ENCODE measurements around the gene SULT1A1. TPM values are rescaled to one million over a fixed set of nuclear protein-coding genes. Genes with fewer than 3 reads are reported as not detected.
"Not testable (repeated sequence)": the region's sequence is repeated elsewhere in the genome, so short reads cannot be mapped to it uniquely, and the experiment has no call there.

Gene SULT1A1
- total and polyA plus RNA-seq, 4 donors = 25.3 to 143 (median 102) TPM

DNA sequence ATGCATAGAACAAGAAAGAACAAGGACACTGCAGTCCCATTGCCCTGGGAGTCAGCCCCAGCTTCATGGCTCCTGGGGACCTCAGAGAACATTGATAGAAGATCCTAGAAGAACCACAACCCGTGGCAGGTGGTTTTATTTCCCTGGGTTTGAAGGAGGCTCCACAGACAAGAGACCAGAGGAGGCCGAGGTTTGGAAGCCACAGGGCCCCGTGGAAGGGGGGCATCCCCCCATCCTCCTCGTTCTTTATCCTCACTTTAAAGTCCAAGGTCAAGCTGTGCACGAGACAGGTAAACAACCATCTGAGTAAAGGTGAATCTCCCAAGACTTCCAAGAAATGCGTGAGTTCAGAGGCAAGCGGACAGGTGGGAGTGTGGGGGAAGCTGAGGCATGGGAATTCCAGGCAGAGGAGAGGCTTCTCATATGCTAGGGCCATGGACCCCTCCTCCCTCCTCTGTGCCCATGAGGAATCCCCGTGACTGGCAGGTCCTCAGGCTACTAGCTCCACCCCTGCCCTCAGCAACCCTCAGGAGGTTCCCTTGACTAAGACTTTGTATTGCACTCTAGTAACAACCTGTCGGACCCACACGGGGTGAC lies 849 bp upstream of the SULT1A1 start:
- Histone ChIP-seq H3K27me3 (ENCODE audit: control insufficient read depth in 4 of 4, insufficient read depth in 4 of 4, low read length in 3 of 4) (no peaks in the 10 kb centered on the region), H3K36me3 (ENCODE audit: control insufficient read depth in 4 of 4, insufficient read depth in 3 of 4, low read depth in 1 of 4, low read length in 3 of 4) (peaks cover 3 to 8% (median 3%) of the 10 kb centered on the region in 4 donors), H3K9ac (ENCODE audit: low read depth in 1 of 2, low read length in 2 of 2) (no peak overlapping the region), H3K4me1 (ENCODE audit: control insufficient read depth in 4 of 4, insufficient read depth in 4 of 4, low read length in 3 of 4) (peaks cover 5 to 31% (median 28%) of the 10 kb centered on the region in 4 donors), H3K9me3 (ENCODE audit: control insufficient read depth in 4 of 4, low read length in 3 of 4) (no peaks in the 10 kb centered on the region), H3K4me3 (ENCODE audit: low read depth in 1 of 3, low read length in 3 of 3) (peak overlapping the region; percentile 18 to 42 (median 21)), H3K27ac (ENCODE audit: low read depth in 1 of 2, low read length in 2 of 2) (peak overlapping the region; percentile 72 to 84)
- TF ChIP-seq RAD21 (IDR thresholded peaks at IDR 0.05) (no peak), REST (IDR thresholded peaks at IDR 0.05) (no peak), ZBTB33 (IDR thresholded peaks at IDR 0.05) (no peak), GABPA (IDR thresholded peaks at IDR 0.05 in 1 of 2, conservative IDR thresholded peaks at IDR 0.05 in 1 of 2) (no peak), HNF4A (conservative IDR thresholded peaks at IDR 0.05) (peak in 1 of 2 donors; percentile 30), RXRA (IDR thresholded peaks at IDR 0.05) (no peak), TAF1 (conservative IDR thresholded peaks at IDR 0.05) (no peak)
- WGBS = 36% methylated on average over 10 of the region's 10 CpGs
- DNase-seq (ENCODE audit: low spot score) = no peak

DNA sequence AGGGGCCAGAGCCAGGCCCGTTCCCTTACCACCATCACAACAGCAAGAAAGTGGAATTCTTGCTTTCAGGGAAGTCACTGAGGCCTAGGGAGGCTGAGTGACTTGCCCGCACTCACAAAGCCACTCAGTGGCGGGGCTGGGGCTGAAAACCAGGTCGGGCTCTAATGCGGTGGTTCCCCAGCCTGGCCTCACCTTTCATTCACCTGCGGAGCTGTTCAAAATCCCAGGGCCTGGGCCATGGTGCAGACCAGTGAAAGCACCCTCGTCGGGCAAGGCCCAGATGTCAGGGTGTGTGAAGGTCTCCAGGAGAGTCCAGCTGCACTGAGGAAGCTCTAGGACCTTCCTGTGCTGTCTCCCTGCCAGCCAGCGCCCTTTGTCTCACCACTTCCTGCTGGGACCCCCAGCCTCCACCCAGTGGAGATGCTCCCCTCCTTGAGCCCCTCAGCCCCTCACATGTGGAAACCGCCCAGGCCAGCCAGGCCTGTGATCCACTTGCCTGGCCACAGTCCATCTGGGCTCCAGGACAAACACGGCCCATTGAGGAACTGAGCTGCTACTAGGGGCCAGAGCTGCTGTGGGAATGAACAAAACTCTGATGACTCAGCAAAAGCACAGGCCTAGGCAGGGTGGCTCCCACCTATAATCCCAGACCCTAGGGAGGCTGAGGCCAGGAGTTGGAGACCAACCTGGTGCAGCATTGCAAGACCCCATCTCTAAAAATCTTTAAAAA lies 812 bp downstream of the SULT1A1 start:
- H3K4me1 ChIP-seq (ENCODE audit: control insufficient read depth in 4 of 4, insufficient read depth in 4 of 4, low read length in 3 of 4) = peaks cover 5 to 31% (median 28%) of the 10 kb centered on the region in 4 donors
- WGBS = 38% methylated on average over 11 of the region's 11 CpGs
- peak overlapping the region; percentile 29 to 71 (median 53) for H3K4me3 ChIP-seq (ENCODE audit: low read depth in 1 of 3, low read length in 3 of 3)
- not testable (repeated sequence) for H3K27me3 ChIP-seq (ENCODE audit: control insufficient read depth in 4 of 4, insufficient read depth in 4 of 4, low read length in 3 of 4); H3K9me3 ChIP-seq (ENCODE audit: control insufficient read depth in 4 of 4, low read length in 3 of 4)
- H3K27ac ChIP-seq (ENCODE audit: low read depth in 1 of 2, low read length in 2 of 2) = peak overlapping the region; percentile 72 to 84
- peak; percentile 32 for DNase-seq (ENCODE audit: low spot score)
- peak overlapping the region; percentile 31 to 45 for H3K9ac ChIP-seq (ENCODE audit: low read depth in 1 of 2, low read length in 2 of 2)
- H3K36me3 ChIP-seq (ENCODE audit: control insufficient read depth in 4 of 4, insufficient read depth in 3 of 4, low read depth in 1 of 4, low read length in 3 of 4) = peaks cover 3 to 16% (median 13%) of the 10 kb centered on the region in 4 donors

GRCh38 chr16:28608496-28608808 lies 1.4 kb downstream of the SULT1A1 start:
- H3K9me3 ChIP-seq (ENCODE audit: control insufficient read depth in 4 of 4, low read length in 3 of 4); H3K9ac ChIP-seq (ENCODE audit: low read depth in 1 of 2, low read length in 2 of 2); H3K27ac ChIP-seq (ENCODE audit: low read depth in 1 of 2, low read length in 2 of 2); H3K27me3 ChIP-seq (ENCODE audit: control insufficient read depth in 4 of 4, insufficient read depth in 4 of 4, low read length in 3 of 4); H3K4me3 ChIP-seq (ENCODE audit: low read depth in 1 of 3, low read length in 3 of 3): not testable (repeated sequence)
- peaks cover 5 to 31% (median 28%) of the 10 kb centered on the region in 4 donors for H3K4me1 ChIP-seq (ENCODE audit: control insufficient read depth in 4 of 4, insufficient read depth in 4 of 4, low read length in 3 of 4)
- 93% methylated on average over 6 of the region's 7 CpGs for WGBS
- peaks cover 3 to 16% (median 13%) of the 10 kb centered on the region in 4 donors for H3K36me3 ChIP-seq (ENCODE audit: control insufficient read depth in 4 of 4, insufficient read depth in 3 of 4, low read depth in 1 of 4, low read length in 3 of 4)
- peak; percentile 16 for DNase-seq (ENCODE audit: low spot score)

DNA sequence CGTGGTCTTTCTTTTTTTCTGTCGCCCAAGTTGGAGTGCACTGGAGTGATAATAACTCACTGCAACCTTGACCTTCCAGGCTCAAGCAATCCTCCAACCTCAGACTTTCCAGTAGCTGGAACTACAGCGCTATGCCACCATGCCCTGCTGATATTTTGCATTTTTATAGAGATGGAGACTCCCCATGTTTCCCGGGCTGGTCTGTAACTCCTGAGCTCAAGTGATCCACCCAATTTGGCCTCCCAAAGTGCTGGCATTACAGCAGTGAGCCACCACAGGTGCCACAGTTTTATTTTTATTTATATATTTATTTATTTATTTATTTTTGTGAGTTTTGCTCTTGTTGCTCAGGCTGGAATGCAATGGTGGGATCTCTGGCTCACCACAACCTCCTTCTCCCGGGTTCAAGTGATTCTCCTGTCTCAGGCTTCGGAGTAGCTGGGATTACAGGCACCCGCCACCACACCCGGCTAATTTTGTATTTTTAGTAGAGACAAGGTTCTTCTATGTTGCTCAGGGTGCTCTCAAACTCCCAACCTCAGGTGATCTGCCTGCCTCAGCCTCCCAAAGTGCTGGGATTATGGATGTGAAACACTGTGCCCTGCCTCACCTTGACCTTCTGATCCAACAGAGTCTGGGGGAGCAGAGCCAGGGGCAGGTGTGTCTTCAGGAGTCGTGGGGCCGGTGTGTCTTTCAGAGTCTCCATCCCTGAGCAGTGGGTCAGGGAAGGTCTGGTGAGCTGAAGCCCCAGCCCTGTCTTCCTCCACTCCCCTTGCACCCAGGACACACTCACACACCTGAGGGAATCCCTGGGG lies 2.0 kb downstream of the SULT1A1 start:
- 95% methylated on average over 10 of the region's 10 CpGs for WGBS
- H3K4me3 ChIP-seq (ENCODE audit: low read depth in 1 of 3, low read length in 3 of 3); H3K9me3 ChIP-seq (ENCODE audit: control insufficient read depth in 4 of 4, low read length in 3 of 4); H3K27me3 ChIP-seq (ENCODE audit: control insufficient read depth in 4 of 4, insufficient read depth in 4 of 4, low read length in 3 of 4); DNase-seq (ENCODE audit: low spot score); H3K9ac ChIP-seq (ENCODE audit: low read depth in 1 of 2, low read length in 2 of 2); H3K27ac ChIP-seq (ENCODE audit: low read depth in 1 of 2, low read length in 2 of 2): not testable (repeated sequence)
- Histone ChIP-seq H3K36me3 (ENCODE audit: control insufficient read depth in 4 of 4, insufficient read depth in 3 of 4, low read depth in 1 of 4, low read length in 3 of 4) (peaks cover 3 to 16% (median 13%) of the 10 kb centered on the region in 4 donors), H3K4me1 (ENCODE audit: control insufficient read depth in 4 of 4, insufficient read depth in 4 of 4, low read length in 3 of 4) (peaks cover 5 to 31% (median 28%) of the 10 kb centered on the region in 4 donors)
